GM12878 (cell line): ENCODE results near the gene KRT78.

Source experiments
- CBX5 ChIP-seq: sonication (generic); IDR thresholded peaks from 2 replicates; pipeline ENCODE4 v1.6.1; 2016; ENCODE audit warnings: low read depth, moderate library complexity, mild to moderate bottlenecking, inconsistent platforms
- CREM ChIP-seq: IDR thresholded peaks from 2 replicates; pipeline ENCODE4 v1.6.1; 2014; ENCODE audit warnings: antibody characterized with exemption, low read depth
- EP300 ChIP-seq, 2 experiments: fragments of 150-350 bp in 1 of 2; IDR thresholded peaks; 2 replicates each; pipeline ENCODE4 v1.6.1; 2011 to 2012; ENCODE audit warnings: low read depth in 2 of 2, low read length in 2 of 2, borderline replicate concordance in 1 of 2, improper control_type of control experiment in 1 of 2, inconsistent platforms in 1 of 2; ENCODE audit not compliant: control insufficient read depth in 1 of 2
- TF ChIP-seq, protein P1 (sequence below): fragments of 450-650 bp; IDR thresholded peaks from 2 replicates; pipeline ENCODE4 v1.6.1; 2017; ENCODE audit warnings: low read depth, mild to moderate bottlenecking, moderate library complexity
- TF ChIP-seq, protein P2 (sequence below), 3 experiments: IDR thresholded peaks in 2 of 3; conservative IDR thresholded peaks in 1 of 3; 2 replicates each; pipeline ENCODE4 v1.5.1; 2011; ENCODE audit warnings: low read depth in 3 of 3, low read length in 3 of 3, mild to moderate bottlenecking in 3 of 3, control low read depth in 2 of 3, moderate library complexity in 2 of 3, inconsistent platforms in 1 of 3, mixed read lengths in 1 of 3; ENCODE audit not compliant: control insufficient read depth in 2 of 3, insufficient read depth in 1 of 3; ENCODE audit errors: extremely low read depth in 1 of 3
- TF ChIP-seq, protein P3 (sequence below): fragments of 450-650 bp; IDR thresholded peaks from 2 replicates; pipeline ENCODE4 v1.6.1; 2016; ENCODE audit warnings: mild to moderate bottlenecking, moderate library complexity, borderline replicate concordance

DNA sequence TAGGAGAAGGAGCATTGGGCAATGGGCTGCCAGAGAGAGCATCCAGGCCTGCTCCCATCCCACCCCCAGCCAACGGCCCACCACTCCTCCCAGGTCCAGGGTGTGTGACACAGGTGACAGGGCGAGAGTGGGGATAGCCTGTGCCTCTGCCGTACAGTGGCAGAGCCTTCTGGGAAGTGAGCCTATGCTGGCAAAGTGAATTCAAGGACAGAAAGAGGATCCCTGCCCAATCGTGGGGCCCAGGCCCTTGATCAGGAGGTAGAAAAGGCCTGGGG, 14.1 kb downstream of the KRT78 start:
- TF ChIP-seq, protein P1, sequence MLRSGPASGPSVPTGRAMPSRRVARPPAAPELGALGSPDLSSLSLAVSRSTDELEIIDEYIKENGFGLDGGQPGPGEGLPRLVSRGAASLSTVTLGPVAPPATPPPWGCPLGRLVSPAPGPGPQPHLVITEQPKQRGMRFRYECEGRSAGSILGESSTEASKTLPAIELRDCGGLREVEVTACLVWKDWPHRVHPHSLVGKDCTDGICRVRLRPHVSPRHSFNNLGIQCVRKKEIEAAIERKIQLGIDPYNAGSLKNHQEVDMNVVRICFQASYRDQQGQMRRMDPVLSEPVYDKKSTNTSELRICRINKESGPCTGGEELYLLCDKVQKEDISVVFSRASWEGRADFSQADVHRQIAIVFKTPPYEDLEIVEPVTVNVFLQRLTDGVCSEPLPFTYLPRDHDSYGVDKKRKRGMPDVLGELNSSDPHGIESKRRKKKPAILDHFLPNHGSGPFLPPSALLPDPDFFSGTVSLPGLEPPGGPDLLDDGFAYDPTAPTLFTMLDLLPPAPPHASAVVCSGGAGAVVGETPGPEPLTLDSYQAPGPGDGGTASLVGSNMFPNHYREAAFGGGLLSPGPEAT: no peak
- TF ChIP-seq EP300 (IDR thresholded peaks at IDR 0.05; ENCODE audit: borderline replicate concordance in 1 of 2, control insufficient read depth in 1 of 2, low read depth in 2 of 2, low read length in 2 of 2) (no peak), CREM (no peak), CBX5 (no peak)
- TF ChIP-seq, protein P2, sequence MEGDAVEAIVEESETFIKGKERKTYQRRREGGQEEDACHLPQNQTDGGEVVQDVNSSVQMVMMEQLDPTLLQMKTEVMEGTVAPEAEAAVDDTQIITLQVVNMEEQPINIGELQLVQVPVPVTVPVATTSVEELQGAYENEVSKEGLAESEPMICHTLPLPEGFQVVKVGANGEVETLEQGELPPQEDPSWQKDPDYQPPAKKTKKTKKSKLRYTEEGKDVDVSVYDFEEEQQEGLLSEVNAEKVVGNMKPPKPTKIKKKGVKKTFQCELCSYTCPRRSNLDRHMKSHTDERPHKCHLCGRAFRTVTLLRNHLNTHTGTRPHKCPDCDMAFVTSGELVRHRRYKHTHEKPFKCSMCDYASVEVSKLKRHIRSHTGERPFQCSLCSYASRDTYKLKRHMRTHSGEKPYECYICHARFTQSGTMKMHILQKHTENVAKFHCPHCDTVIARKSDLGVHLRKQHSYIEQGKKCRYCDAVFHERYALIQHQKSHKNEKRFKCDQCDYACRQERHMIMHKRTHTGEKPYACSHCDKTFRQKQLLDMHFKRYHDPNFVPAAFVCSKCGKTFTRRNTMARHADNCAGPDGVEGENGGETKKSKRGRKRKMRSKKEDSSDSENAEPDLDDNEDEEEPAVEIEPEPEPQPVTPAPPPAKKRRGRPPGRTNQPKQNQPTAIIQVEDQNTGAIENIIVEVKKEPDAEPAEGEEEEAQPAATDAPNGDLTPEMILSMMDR (IDR thresholded peaks at IDR 0.05 in 2 of 3, conservative IDR thresholded peaks at IDR 0.05 in 1 of 3; ENCODE audit: control insufficient read depth in 2 of 3, extremely low read depth in 1 of 3, insufficient read depth in 1 of 3, low read depth in 3 of 3, low read length in 3 of 3): no peak
- TF ChIP-seq, protein P3, sequence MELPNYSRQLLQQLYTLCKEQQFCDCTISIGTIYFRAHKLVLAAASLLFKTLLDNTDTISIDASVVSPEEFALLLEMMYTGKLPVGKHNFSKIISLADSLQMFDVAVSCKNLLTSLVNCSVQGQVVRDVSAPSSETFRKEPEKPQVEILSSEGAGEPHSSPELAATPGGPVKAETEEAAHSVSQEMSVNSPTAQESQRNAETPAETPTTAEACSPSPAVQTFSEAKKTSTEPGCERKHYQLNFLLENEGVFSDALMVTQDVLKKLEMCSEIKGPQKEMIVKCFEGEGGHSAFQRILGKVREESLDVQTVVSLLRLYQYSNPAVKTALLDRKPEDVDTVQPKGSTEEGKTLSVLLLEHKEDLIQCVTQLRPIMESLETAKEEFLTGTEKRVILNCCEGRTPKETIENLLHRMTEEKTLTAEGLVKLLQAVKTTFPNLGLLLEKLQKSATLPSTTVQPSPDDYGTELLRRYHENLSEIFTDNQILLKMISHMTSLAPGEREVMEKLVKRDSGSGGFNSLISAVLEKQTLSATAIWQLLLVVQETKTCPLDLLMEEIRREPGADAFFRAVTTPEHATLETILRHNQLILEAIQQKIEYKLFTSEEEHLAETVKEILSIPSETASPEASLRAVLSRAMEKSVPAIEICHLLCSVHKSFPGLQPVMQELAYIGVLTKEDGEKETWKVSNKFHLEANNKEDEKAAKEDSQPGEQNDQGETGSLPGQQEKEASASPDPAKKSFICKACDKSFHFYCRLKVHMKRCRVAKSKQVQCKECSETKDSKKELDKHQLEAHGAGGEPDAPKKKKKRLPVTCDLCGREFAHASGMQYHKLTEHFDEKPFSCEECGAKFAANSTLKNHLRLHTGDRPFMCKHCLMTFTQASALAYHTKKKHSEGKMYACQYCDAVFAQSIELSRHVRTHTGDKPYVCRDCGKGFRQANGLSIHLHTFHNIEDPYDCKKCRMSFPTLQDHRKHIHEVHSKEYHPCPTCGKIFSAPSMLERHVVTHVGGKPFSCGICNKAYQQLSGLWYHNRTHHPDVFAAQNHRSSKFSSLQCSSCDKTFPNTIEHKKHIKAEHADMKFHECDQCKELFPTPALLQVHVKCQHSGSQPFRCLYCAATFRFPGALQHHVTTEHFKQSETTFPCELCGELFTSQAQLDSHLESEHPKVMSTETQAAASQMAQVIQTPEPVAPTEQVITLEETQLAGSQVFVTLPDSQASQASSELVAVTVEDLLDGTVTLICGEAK: no peak
